WTC11 (cell line): Measurements from ENCODE around the gene IL36RN. TPM values are rescaled to one million over a fixed set of nuclear protein-coding genes. Genes with fewer than 3 reads are reported as not detected.

Experiments used
- ATAC-seq: fragments of 200-7000 bp; cut with Tn5 transposase; 2 replicates; pipeline ENCODE4 v1.10.0; 2021; ENCODE audit warnings: mild to moderate bottlenecking, moderate library complexity
- CTCF ChIA-PET: fragments of 300-600 bp; sonication (Branson Sonifier 250); formaldehyde crosslinking; loops from one replicate; lab custom pipeline; 2021; ENCODE audit warnings: antibody characterized with exemption; lab: Charles Lee
- POLR2A ChIA-PET: fragments of 350-600 bp; sonication (Branson Sonifier 250); formaldehyde crosslinking; loops from one replicate; lab custom pipeline; 2021; ENCODE audit warnings: antibody characterized with exemption; lab: Charles Lee
- DNase-seq: peaks from one replicate; pipeline ENCODE4 v3.0.0; 2021; ENCODE audit warnings: low spot score
- H3K27ac Mint-ChIP-seq: 2 replicates; pipeline ENCODE4 v1.8.0; 2021; ENCODE audit warnings: mixed read lengths
- H3K27me3 Mint-ChIP-seq: 2 replicates; pipeline ENCODE4 v1.8.0; 2021; ENCODE audit warnings: low read depth, mild to moderate bottlenecking, moderate library complexity, mixed read lengths
- H3K36me3 Mint-ChIP-seq: 2 replicates; pipeline ENCODE4 v1.8.0; 2021; ENCODE audit warnings: mixed read lengths
- H3K4me1 Mint-ChIP-seq: 2 replicates; pipeline ENCODE4 v1.8.0; 2022; ENCODE audit warnings: mixed read lengths
- H3K4me3 Mint-ChIP-seq: 2 replicates; pipeline ENCODE4 v1.8.0; 2021; ENCODE audit warnings: mild to moderate bottlenecking, moderate library complexity, mixed read lengths
- H3K9me3 Mint-ChIP-seq: 2 replicates; pipeline ENCODE4 v1.8.0; 2021; ENCODE audit warnings: mixed read lengths
- CREM ChIP-seq: sonication (generic); formaldehyde crosslinking; IDR thresholded peaks from 2 replicates; pipeline ENCODE4 v1.8.1; 2022; ENCODE audit warnings: mild to moderate bottlenecking, missing genetic modification reagents, moderate library complexity
- ESRRA ChIP-seq: sonication (generic); formaldehyde crosslinking; IDR thresholded peaks from 2 replicates; pipeline ENCODE4 v1.8.1; 2022; ENCODE audit warnings: mild to moderate bottlenecking, missing genetic modification reagents, borderline replicate concordance
- HMGA2 ChIP-seq: fragments of 250-450 bp; sonication (Bioruptor Pico); IDR thresholded peaks from 2 replicates; pipeline ENCODE4 v1.4.0; 2021; ENCODE audit warnings: mild to moderate bottlenecking, moderate library complexity
- NR1H2 ChIP-seq: sonication (generic); formaldehyde crosslinking; IDR thresholded peaks from 2 replicates; pipeline ENCODE4 v1.9.0; 2021; ENCODE audit warnings: mild to moderate bottlenecking, moderate library complexity, missing genetic modification reagents
- NR3C1 ChIP-seq: sonication (generic); formaldehyde crosslinking; conservative IDR thresholded peaks from 2 replicates; pipeline ENCODE4 v1.8.1; 2023; ENCODE audit warnings: low read depth, mild to moderate bottlenecking, missing genetic modification reagents
- TEAD1 ChIP-seq: sonication (generic); formaldehyde crosslinking; IDR thresholded peaks from 2 replicates; pipeline ENCODE4 v1.8.0; 2022; ENCODE audit warnings: mild to moderate bottlenecking, missing genetic modification reagents
- ZNF121 ChIP-seq: sonication (generic); formaldehyde crosslinking; IDR thresholded peaks from 2 replicates; pipeline ENCODE4 v1.8.0; 2023; ENCODE audit warnings: missing genetic modification reagents
- ZNF263 ChIP-seq: sonication (generic); formaldehyde crosslinking; IDR thresholded peaks from 2 replicates; pipeline ENCODE4 v1.8.1; 2022; ENCODE audit warnings: low read depth, mild to moderate bottlenecking, moderate library complexity, missing genetic modification reagents
- ZNF317 ChIP-seq: sonication (generic); formaldehyde crosslinking; IDR thresholded peaks from 2 replicates; pipeline ENCODE4 v1.8.1; 2023; ENCODE audit warnings: low read depth, mild to moderate bottlenecking, moderate library complexity, missing genetic modification reagents, borderline replicate concordance
- ZNF396 ChIP-seq: fragments of 250-450 bp; sonication (Bioruptor Pico); IDR thresholded peaks from 2 replicates; pipeline ENCODE4 v1.8.0; 2021; ENCODE audit warnings: mild to moderate bottlenecking, moderate library complexity, borderline replicate concordance
- total RNA-seq: library from RNA; stranded (reverse); gene quantifications from 3 replicates; pipeline ENCODE4 v1.2.3, GENCODE V29; 2021
- TF ChIP-seq, protein P1 (sequence below): fragments of 250-450 bp; sonication (Bioruptor Pico); IDR thresholded peaks from 2 replicates; pipeline ENCODE4 v1.8.0; 2021; ENCODE audit warnings: mild to moderate bottlenecking
- TF ChIP-seq, protein P2 (sequence below): fragments of 250-450 bp; sonication (Bioruptor Pico); IDR thresholded peaks from 2 replicates; pipeline ENCODE4 v1.9.0; 2021; ENCODE audit warnings: mild to moderate bottlenecking, borderline replicate concordance
- TF ChIP-seq, protein P3 (sequence below): sonication (generic); formaldehyde crosslinking; conservative IDR thresholded peaks from 2 replicates; pipeline ENCODE4 v1.8.1; 2022; ENCODE audit warnings: mild to moderate bottlenecking, missing genetic modification reagents
- TF ChIP-seq, protein P4 (sequence below): sonication (generic); formaldehyde crosslinking; IDR thresholded peaks from 2 replicates; pipeline ENCODE4 v1.8.0; 2023; ENCODE audit warnings: mild to moderate bottlenecking, missing genetic modification reagents
- TF ChIP-seq, protein P5 (sequence below): sonication (generic); formaldehyde crosslinking; IDR thresholded peaks from 2 replicates; pipeline ENCODE4 v1.8.1; 2023; ENCODE audit warnings: mild to moderate bottlenecking, moderate library complexity, missing genetic modification reagents
- TF ChIP-seq, protein P6 (sequence below): sonication (generic); formaldehyde crosslinking; IDR thresholded peaks from 2 replicates; pipeline ENCODE4 v1.8.1; 2022; ENCODE audit warnings: mild to moderate bottlenecking, moderate library complexity, missing genetic modification reagents
- TF ChIP-seq, protein P7 (sequence below): fragments of 250-450 bp; sonication (Bioruptor Pico); IDR thresholded peaks from 2 replicates; pipeline ENCODE4 v1.9.0; 2021; ENCODE audit warnings: mild to moderate bottlenecking
- TF ChIP-seq, protein P8 (sequence below): sonication (generic); formaldehyde crosslinking; IDR thresholded peaks from 2 replicates; pipeline ENCODE4 v1.8.1; 2022; ENCODE audit warnings: mild to moderate bottlenecking, missing genetic modification reagents, moderate library complexity, borderline replicate concordance

The IL36RN gene
- total RNA-seq, 1 experiment from 2014 or later: not detected

DNA sequence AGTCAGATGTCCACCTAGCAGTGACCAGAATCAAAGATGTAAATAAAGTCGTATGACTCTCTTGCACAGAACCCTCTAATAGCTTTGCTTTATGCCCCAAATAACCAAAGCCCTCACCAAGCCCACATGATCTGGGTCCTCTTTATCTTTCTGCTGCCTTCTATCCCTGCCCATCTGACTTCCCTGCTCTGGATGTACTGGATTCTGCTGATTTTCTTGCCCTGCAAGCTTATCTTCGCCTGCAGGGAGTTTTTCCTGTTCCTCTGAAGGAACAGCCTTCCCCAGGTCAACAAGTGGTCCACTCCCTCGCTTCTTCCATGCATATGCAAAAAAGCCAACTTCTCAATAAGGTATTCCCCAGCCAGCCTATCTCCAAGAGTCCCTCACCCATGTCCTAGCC, 25.0 kb upstream of the IL36RN start (continued):
- TF ChIP-seq, protein P1, sequence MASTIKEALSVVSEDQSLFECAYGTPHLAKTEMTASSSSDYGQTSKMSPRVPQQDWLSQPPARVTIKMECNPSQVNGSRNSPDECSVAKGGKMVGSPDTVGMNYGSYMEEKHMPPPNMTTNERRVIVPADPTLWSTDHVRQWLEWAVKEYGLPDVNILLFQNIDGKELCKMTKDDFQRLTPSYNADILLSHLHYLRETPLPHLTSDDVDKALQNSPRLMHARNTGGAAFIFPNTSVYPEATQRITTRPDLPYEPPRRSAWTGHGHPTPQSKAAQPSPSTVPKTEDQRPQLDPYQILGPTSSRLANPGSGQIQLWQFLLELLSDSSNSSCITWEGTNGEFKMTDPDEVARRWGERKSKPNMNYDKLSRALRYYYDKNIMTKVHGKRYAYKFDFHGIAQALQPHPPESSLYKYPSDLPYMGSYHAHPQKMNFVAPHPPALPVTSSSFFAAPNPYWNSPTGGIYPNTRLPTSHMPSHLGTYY (CRISPR knock-in tag): no peak
- TF ChIP-seq TEAD1: no peak
- TF ChIP-seq, protein P2, sequence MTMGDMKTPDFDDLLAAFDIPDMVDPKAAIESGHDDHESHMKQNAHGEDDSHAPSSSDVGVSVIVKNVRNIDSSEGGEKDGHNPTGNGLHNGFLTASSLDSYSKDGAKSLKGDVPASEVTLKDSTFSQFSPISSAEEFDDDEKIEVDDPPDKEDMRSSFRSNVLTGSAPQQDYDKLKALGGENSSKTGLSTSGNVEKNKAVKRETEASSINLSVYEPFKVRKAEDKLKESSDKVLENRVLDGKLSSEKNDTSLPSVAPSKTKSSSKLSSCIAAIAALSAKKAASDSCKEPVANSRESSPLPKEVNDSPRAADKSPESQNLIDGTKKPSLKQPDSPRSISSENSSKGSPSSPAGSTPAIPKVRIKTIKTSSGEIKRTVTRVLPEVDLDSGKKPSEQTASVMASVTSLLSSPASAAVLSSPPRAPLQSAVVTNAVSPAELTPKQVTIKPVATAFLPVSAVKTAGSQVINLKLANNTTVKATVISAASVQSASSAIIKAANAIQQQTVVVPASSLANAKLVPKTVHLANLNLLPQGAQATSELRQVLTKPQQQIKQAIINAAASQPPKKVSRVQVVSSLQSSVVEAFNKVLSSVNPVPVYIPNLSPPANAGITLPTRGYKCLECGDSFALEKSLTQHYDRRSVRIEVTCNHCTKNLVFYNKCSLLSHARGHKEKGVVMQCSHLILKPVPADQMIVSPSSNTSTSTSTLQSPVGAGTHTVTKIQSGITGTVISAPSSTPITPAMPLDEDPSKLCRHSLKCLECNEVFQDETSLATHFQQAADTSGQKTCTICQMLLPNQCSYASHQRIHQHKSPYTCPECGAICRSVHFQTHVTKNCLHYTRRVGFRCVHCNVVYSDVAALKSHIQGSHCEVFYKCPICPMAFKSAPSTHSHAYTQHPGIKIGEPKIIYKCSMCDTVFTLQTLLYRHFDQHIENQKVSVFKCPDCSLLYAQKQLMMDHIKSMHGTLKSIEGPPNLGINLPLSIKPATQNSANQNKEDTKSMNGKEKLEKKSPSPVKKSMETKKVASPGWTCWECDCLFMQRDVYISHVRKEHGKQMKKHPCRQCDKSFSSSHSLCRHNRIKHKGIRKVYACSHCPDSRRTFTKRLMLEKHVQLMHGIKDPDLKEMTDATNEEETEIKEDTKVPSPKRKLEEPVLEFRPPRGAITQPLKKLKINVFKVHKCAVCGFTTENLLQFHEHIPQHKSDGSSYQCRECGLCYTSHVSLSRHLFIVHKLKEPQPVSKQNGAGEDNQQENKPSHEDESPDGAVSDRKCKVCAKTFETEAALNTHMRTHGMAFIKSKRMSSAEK (CRISPR knock-in tag): no peak
- TF ChIP-seq ZNF121 (CRISPR knock-in tag): no peak
- TF ChIP-seq, protein P3, sequence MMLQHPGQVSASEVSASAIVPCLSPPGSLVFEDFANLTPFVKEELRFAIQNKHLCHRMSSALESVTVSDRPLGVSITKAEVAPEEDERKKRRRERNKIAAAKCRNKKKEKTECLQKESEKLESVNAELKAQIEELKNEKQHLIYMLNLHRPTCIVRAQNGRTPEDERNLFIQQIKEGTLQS (CRISPR knock-in tag): no peak
- no peak for TF ChIP-seq CREM (CRISPR knock-in tag)
- TF ChIP-seq, protein P4, sequence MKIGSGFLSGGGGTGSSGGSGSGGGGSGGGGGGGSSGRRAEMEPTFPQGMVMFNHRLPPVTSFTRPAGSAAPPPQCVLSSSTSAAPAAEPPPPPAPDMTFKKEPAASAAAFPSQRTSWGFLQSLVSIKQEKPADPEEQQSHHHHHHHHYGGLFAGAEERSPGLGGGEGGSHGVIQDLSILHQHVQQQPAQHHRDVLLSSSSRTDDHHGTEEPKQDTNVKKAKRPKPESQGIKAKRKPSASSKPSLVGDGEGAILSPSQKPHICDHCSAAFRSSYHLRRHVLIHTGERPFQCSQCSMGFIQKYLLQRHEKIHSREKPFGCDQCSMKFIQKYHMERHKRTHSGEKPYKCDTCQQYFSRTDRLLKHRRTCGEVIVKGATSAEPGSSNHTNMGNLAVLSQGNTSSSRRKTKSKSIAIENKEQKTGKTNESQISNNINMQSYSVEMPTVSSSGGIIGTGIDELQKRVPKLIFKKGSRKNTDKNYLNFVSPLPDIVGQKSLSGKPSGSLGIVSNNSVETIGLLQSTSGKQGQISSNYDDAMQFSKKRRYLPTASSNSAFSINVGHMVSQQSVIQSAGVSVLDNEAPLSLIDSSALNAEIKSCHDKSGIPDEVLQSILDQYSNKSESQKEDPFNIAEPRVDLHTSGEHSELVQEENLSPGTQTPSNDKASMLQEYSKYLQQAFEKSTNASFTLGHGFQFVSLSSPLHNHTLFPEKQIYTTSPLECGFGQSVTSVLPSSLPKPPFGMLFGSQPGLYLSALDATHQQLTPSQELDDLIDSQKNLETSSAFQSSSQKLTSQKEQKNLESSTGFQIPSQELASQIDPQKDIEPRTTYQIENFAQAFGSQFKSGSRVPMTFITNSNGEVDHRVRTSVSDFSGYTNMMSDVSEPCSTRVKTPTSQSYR (CRISPR knock-in tag): no peak
- no peak for TF ChIP-seq HMGA2
- no peak for TF ChIP-seq ZNF317 (CRISPR knock-in tag)
- TF ChIP-seq, protein P5, sequence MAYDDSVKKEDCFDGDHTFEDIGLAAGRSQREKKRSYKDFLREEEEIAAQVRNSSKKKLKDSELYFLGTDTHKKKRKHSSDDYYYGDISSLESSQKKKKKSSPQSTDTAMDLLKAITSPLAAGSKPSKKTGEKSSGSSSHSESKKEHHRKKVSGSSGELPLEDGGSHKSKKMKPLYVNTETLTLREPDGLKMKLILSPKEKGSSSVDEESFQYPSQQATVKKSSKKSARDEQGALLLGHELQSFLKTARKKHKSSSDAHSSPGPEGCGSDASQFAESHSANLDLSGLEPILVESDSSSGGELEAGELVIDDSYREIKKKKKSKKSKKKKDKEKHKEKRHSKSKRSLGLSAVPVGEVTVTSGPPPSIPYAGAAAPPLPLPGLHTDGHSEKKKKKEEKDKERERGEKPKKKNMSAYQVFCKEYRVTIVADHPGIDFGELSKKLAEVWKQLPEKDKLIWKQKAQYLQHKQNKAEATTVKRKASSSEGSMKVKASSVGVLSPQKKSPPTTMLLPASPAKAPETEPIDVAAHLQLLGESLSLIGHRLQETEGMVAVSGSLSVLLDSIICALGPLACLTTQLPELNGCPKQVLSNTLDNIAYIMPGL (CRISPR knock-in tag): no peak
- no peak for TF ChIP-seq NR3C1

DNA sequence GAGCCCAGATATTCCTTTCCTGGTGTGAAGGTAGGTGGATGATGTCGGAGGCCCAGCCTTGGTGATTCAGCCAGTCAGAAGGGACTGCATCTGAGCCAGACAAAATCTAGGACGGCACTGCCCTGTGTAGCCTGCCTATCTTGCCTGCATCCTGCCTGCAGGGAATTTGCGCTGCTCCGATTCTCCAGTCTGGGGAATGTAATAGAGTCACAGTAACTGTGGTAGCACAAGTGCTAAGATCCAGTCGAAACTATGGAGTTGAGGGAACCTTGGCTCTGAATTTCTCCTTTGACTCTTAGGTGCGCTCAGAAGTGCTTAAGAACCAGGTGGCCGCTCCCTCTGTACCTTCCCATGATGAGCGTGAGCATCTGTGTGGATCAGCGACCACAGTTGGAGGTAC, 22.2 kb upstream of the IL36RN start:
- TF ChIP-seq, protein P6, sequence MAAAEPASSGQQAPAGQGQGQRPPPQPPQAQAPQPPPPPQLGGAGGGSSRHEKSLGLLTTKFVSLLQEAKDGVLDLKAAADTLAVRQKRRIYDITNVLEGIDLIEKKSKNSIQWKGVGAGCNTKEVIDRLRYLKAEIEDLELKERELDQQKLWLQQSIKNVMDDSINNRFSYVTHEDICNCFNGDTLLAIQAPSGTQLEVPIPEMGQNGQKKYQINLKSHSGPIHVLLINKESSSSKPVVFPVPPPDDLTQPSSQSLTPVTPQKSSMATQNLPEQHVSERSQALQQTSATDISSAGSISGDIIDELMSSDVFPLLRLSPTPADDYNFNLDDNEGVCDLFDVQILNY: no peak
- ATAC-seq: no peak
- Mint-ChIP-seq H3K36me3 (no peaks in the 10 kb centered on the region), H3K4me1 (no peaks in the 10 kb centered on the region), H3K27me3 (peaks cover 19% of the 10 kb centered on the region), H3K27ac (no peak overlapping the region), H3K4me3 (no peak overlapping the region), H3K9me3 (peaks cover 7% of the 10 kb centered on the region; the same call in 1 of the 2 replicates)
- ChIA-PET CTCF (no interaction called here), POLR2A (no interaction called here)
- DNase-seq: no peak

DNA sequence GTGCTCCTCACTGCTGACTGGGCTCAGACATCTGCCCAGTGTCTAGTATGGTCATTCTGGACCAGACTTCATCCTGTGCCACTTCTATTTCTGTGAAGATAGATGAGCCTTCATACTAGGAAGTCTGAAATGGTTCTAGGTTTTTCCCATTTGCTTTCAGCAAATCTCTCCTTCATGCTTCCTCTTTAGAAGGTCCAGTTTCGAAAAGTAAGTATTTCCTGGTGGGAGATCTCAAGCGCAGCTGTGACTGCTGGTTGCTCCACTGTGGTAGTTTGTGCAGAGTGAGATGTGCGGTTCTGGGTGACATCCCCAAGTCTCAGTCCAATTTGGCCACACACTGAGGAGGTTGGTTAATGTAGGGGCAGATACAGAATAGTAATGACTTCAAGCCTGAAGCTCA, 20.7 kb upstream of the IL36RN start:
- Mint-ChIP-seq H3K4me1 (no peaks in the 10 kb centered on the region), H3K27ac (no peak overlapping the region), H3K9me3 (peaks cover 7% of the 10 kb centered on the region; the same call in 1 of the 2 replicates), H3K27me3 (peaks cover 13% of the 10 kb centered on the region), H3K4me3 (no peak overlapping the region), H3K36me3 (no peaks in the 10 kb centered on the region)
- CTCF ChIA-PET: interaction anchor here (0.6 kb wide), 1 partner anchor 49 kb away, joined by 3 read pairs; no protein-coding TSS in a partner anchor
- ATAC-seq: no peak
- no peak for DNase-seq
- POLR2A ChIA-PET: no interaction called here
- no peak for TF ChIP-seq ZNF396 (CRISPR knock-in tag)
- no peak for TF ChIP-seq ZNF263 (CRISPR knock-in tag)
- no peak for TF ChIP-seq NR1H2 (CRISPR knock-in tag)
- TF ChIP-seq ESRRA (CRISPR knock-in tag): no peak
- TF ChIP-seq, protein P7, sequence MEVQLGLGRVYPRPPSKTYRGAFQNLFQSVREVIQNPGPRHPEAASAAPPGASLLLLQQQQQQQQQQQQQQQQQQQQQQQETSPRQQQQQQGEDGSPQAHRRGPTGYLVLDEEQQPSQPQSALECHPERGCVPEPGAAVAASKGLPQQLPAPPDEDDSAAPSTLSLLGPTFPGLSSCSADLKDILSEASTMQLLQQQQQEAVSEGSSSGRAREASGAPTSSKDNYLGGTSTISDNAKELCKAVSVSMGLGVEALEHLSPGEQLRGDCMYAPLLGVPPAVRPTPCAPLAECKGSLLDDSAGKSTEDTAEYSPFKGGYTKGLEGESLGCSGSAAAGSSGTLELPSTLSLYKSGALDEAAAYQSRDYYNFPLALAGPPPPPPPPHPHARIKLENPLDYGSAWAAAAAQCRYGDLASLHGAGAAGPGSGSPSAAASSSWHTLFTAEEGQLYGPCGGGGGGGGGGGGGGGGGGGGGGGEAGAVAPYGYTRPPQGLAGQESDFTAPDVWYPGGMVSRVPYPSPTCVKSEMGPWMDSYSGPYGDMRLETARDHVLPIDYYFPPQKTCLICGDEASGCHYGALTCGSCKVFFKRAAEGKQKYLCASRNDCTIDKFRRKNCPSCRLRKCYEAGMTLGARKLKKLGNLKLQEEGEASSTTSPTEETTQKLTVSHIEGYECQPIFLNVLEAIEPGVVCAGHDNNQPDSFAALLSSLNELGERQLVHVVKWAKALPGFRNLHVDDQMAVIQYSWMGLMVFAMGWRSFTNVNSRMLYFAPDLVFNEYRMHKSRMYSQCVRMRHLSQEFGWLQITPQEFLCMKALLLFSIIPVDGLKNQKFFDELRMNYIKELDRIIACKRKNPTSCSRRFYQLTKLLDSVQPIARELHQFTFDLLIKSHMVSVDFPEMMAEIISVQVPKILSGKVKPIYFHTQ (CRISPR knock-in tag): no peak
- TF ChIP-seq, protein P8, sequence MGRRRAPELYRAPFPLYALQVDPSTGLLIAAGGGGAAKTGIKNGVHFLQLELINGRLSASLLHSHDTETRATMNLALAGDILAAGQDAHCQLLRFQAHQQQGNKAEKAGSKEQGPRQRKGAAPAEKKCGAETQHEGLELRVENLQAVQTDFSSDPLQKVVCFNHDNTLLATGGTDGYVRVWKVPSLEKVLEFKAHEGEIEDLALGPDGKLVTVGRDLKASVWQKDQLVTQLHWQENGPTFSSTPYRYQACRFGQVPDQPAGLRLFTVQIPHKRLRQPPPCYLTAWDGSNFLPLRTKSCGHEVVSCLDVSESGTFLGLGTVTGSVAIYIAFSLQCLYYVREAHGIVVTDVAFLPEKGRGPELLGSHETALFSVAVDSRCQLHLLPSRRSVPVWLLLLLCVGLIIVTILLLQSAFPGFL (CRISPR knock-in tag): no peak
